ENCODE measurements around the gene RNGTT.

The RNGTT gene

DNA sequence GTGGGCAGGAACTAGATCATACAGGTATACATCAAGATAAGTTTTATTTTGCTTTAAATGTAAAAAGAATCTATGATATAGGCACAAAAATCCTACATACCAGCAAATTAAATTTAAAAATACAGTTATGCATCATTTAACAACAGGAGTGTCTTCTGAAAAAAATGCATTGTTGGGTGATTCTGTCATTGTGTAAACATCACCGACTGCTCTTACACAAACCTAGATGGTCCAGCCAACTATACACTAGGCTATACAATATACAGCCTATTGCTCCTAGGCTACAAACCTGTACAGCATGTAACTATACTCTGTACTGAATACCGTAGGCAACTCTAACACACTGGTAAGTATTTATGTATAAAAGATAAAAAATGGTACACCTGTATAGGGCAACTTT, 139.4 kb downstream of the RNGTT start:
- no peak for TF ChIP-seq CTCF (IDR thresholded peaks at IDR 0.05; ENCODE audit: low read depth, low read length)

DNA sequence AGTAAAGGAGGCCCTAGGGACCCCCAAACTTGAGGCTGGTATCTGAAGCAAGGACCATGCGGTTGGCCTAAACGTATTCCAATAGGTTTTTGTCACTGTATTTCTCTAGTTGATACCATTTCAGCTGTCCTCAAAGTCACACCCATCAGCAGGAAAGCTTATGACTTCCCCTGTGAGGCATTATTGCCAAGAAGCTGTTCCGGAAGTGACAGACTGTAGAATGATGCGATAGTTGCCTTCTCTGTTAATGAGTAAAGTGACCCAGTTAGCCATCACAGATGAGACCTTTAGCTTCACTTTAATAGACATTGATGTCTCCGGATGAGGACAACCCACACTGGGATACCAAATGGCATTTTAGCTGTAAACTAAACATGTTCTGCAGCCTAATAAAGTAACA, 147.9 kb downstream of the RNGTT start:
- TF ChIP-seq CTCF (IDR thresholded peaks at IDR 0.05; ENCODE audit: low read depth, low read length): no peak
- no peak overlapping the region for H3K4me3 ChIP-seq (ENCODE audit: low read depth, low read length)

More for the DNA sequence above, 139.4 kb downstream of the RNGTT start:
- no peak overlapping the region for H3K4me3 ChIP-seq (ENCODE audit: low read depth, low read length)

DNA sequence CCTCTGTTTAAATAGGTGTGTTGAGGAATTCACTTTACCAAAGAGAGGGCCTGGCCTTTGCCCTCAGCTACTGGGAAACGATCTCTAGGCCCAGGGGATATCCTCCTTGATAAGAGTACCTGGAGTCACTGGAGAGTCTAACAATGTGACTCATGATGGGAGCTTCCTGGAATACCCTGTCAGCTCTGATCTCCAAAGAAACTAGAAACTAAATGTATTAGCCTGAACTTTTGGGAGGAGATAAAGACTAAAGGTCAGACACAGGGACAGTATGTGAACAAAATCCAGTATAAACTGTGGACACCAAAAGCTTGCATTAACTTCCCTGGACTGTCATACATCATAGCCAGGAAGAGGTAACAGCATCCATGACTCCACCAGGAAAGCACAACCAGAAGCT, 148.5 kb downstream of the RNGTT start:
- H3K4me3 ChIP-seq (ENCODE audit: low read depth, low read length): no peak overlapping the region
- TF ChIP-seq CTCF (IDR thresholded peaks at IDR 0.05; ENCODE audit: low read depth, low read length): no peak

GRCh38 chr6:88813045-88813444, 150.4 kb downstream of the RNGTT start:
- TF ChIP-seq CTCF (IDR thresholded peaks at IDR 0.05; ENCODE audit: low read depth, low read length): no peak
- no peak overlapping the region for H3K4me3 ChIP-seq (ENCODE audit: low read depth, low read length)

GRCh38 chr6:88810701-88811100, 152.7 kb downstream of the RNGTT start:
- TF ChIP-seq CTCF (IDR thresholded peaks at IDR 0.05; ENCODE audit: low read depth, low read length): no peak
- H3K4me3 ChIP-seq (ENCODE audit: low read depth, low read length): no peak overlapping the region

GRCh38 chr6:88810089-88810488, 153.3 kb downstream of the RNGTT start:
- no peak overlapping the region for H3K4me3 ChIP-seq (ENCODE audit: low read depth, low read length)
- no peak for TF ChIP-seq CTCF (IDR thresholded peaks at IDR 0.05; ENCODE audit: low read depth, low read length)

DNA sequence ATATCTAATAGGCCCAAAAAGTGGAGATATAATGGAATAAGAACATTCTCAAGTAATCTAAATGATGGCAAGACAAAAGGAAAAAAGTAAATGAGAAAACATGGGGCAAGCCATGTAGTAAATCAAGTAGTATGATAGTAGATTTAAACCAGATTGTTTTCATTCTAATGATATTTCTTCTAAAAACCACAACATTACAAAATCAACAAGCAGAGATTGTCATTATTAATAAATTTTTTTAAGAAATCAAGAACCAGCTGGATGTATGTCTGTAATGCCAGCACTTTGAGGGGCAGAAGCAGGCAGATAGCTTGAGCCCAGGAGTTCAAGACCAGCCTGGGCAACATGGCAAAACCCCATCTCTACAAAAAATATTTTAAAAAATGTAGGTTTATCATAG, 155.0 kb downstream of the RNGTT start:
- TF ChIP-seq CTCF (IDR thresholded peaks at IDR 0.05; ENCODE audit: low read depth, low read length): no peak
- H3K4me3 ChIP-seq (ENCODE audit: low read depth, low read length): no peak overlapping the region

Measured in WI38 (cell line).